ENCODE data around the gene DLG2. TPM values are rescaled to one million over a fixed set of nuclear protein-coding genes. Genes with fewer than 3 reads are reported as not detected.

The DLG2 gene
- total RNA-seq, 1 donor from 2014 or later: 1.8 TPM

DNA sequence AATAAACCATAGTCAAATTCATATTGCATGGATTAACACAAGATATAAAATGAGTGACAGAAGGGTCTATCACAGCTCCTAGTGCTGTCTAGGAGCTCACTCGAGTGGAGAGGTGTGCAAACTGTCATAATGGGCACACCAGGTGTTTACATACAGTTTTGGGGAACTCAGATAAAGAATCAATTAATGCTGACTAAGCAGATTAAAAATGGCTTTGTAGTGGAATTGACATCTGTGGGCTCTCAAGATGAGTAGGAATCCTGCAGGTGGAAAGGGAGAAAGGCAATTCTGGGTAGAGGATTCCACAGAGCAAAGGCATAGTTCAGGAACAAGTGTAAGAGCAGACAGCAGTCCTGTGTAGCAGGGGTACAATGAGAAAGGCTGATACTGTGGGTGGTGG is 1844.8 kb downstream of the DLG2 start:
- Mint-ChIP-seq H3K9me3 (ENCODE audit: unreplicated experiment) (peaks cover 1% of the 10 kb centered on the region), H3K27me3 (ENCODE audit: low read depth, unreplicated experiment) (no peaks in the 10 kb centered on the region), H3K27ac (ENCODE audit: unreplicated experiment) (no peak overlapping the region), H3K36me3 (ENCODE audit: low read depth, unreplicated experiment) (no peaks in the 10 kb centered on the region), H3K4me1 (ENCODE audit: low read depth, unreplicated experiment) (peaks cover 7% of the 10 kb centered on the region), H3K4me3 (ENCODE audit: unreplicated experiment) (no peak overlapping the region)
- no peak overlapping the region for H2AFZ ChIP-seq (ENCODE audit: low read depth, low read length)
- no peak overlapping the region for H3K4me2 ChIP-seq (ENCODE audit: low read length)
- no peaks in the 10 kb centered on the region for H4K20me1 ChIP-seq (ENCODE audit: insufficient read depth, low read length)
- TF ChIP-seq EZH2 (IDR thresholded peaks at IDR 0.05; ENCODE audit: insufficient read depth, low read length): no peak
- TF ChIP-seq, protein P1, sequence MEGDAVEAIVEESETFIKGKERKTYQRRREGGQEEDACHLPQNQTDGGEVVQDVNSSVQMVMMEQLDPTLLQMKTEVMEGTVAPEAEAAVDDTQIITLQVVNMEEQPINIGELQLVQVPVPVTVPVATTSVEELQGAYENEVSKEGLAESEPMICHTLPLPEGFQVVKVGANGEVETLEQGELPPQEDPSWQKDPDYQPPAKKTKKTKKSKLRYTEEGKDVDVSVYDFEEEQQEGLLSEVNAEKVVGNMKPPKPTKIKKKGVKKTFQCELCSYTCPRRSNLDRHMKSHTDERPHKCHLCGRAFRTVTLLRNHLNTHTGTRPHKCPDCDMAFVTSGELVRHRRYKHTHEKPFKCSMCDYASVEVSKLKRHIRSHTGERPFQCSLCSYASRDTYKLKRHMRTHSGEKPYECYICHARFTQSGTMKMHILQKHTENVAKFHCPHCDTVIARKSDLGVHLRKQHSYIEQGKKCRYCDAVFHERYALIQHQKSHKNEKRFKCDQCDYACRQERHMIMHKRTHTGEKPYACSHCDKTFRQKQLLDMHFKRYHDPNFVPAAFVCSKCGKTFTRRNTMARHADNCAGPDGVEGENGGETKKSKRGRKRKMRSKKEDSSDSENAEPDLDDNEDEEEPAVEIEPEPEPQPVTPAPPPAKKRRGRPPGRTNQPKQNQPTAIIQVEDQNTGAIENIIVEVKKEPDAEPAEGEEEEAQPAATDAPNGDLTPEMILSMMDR (IDR thresholded peaks at IDR 0.05; ENCODE audit: insufficient read depth, low read depth, low read length): no peak
- no peak overlapping the region for H3K4me3 ChIP-seq (ENCODE audit: insufficient read depth, low read depth, low read length)
- H3K9ac ChIP-seq (ENCODE audit: low read length): no peak overlapping the region
- H3K79me2 ChIP-seq (ENCODE audit: insufficient read depth, low read length): no peaks in the 10 kb centered on the region
- no peaks in the 10 kb centered on the region for H3K4me1 ChIP-seq (ENCODE audit: insufficient read depth, low read length)
- DNase-seq (ENCODE audit: low read depth) (no peak), FAIRE-seq (no peak)
- H3K27ac ChIP-seq (ENCODE audit: low read depth, low read length): no peak overlapping the region
- no peaks in the 10 kb centered on the region for H3K27me3 ChIP-seq (ENCODE audit: insufficient read depth, low read length)
- no peaks in the 10 kb centered on the region for H3K9me3 ChIP-seq (ENCODE audit: insufficient read depth, low read depth, low read length)
- H3K36me3 ChIP-seq (ENCODE audit: insufficient read depth, low read length): no peaks in the 10 kb centered on the region

DNA sequence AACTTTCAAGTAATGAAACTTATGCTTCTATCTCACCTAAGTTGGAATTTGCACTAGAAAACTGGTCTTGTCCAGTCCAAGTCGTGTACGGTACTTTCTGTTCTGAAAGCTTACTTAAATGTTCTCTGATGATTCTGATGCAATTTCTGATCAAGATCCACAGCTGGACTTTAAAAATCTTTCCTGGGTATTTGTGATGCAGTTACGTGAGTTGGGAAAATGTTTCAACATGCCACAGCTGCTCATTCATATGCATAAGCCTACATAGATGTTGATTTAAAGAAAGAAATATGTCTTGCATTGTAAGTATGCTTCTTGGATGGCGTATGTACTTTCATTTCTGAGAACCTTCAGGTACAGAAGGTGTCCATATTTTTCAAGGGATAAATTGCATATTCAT is 1847.3 kb downstream of the DLG2 start:
- Mint-ChIP-seq H3K27ac (ENCODE audit: unreplicated experiment) (no peak overlapping the region), H3K4me1 (ENCODE audit: low read depth, unreplicated experiment) (peaks cover 7% of the 10 kb centered on the region), H3K4me3 (ENCODE audit: unreplicated experiment) (no peak overlapping the region), H3K36me3 (ENCODE audit: low read depth, unreplicated experiment) (no peaks in the 10 kb centered on the region), H3K9me3 (ENCODE audit: unreplicated experiment) (peaks cover 1% of the 10 kb centered on the region), H3K27me3 (ENCODE audit: low read depth, unreplicated experiment) (no peaks in the 10 kb centered on the region)
- Histone ChIP-seq H3K79me2 (ENCODE audit: insufficient read depth, low read length) (no peaks in the 10 kb centered on the region), H3K4me1 (ENCODE audit: insufficient read depth, low read length) (no peaks in the 10 kb centered on the region), H3K27me3 (ENCODE audit: insufficient read depth, low read length) (no peaks in the 10 kb centered on the region), H3K36me3 (ENCODE audit: insufficient read depth, low read length) (no peaks in the 10 kb centered on the region), H3K27ac (ENCODE audit: low read depth, low read length) (no peak overlapping the region), H3K4me2 (ENCODE audit: low read length) (no peak overlapping the region), H4K20me1 (ENCODE audit: insufficient read depth, low read length) (no peaks in the 10 kb centered on the region), H3K9me3 (ENCODE audit: insufficient read depth, low read depth, low read length) (no peaks in the 10 kb centered on the region), H2AFZ (ENCODE audit: low read depth, low read length) (no peak overlapping the region), H3K9ac (ENCODE audit: low read length) (no peak overlapping the region), H3K4me3 (ENCODE audit: insufficient read depth, low read depth, low read length) (no peak overlapping the region)
- DNase-seq (ENCODE audit: low read depth): no peak
- TF ChIP-seq, protein P1 (IDR thresholded peaks at IDR 0.05; ENCODE audit: insufficient read depth, low read depth, low read length): no peak
- TF ChIP-seq EZH2 (IDR thresholded peaks at IDR 0.05; ENCODE audit: insufficient read depth, low read length): no peak
- FAIRE-seq: no peak

DNA sequence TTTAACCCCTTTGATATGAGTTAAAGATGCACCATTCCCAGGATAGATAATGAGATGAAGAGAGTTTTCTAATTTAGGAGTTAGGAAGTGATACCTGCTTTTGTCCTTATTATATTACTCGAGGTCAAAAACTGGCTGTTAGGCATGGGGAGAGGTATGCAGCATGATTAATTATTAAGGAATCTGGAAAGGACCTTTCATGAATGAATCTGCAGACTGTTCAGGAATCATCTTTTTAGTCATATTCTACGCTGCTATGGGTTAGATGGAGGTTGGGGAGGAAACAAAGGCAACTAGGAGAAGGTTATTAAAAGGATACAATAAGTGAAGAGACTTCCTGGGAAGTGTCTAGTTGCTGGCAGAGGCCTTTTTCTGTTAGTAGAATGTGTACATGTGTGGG is 1848.5 kb downstream of the DLG2 start:
- Histone ChIP-seq H3K27ac (ENCODE audit: low read depth, low read length) (no peak overlapping the region), H3K4me1 (ENCODE audit: insufficient read depth, low read length) (peaks cover 4% of the 10 kb centered on the region), H3K4me3 (ENCODE audit: insufficient read depth, low read depth, low read length) (no peak overlapping the region), H3K9me3 (ENCODE audit: insufficient read depth, low read depth, low read length) (no peaks in the 10 kb centered on the region), H3K9ac (ENCODE audit: low read length) (no peak overlapping the region), H3K36me3 (ENCODE audit: insufficient read depth, low read length) (no peaks in the 10 kb centered on the region), H3K79me2 (ENCODE audit: insufficient read depth, low read length) (no peaks in the 10 kb centered on the region), H3K27me3 (ENCODE audit: insufficient read depth, low read length) (no peaks in the 10 kb centered on the region), H2AFZ (ENCODE audit: low read depth, low read length) (no peak overlapping the region), H3K4me2 (ENCODE audit: low read length) (no peak overlapping the region), H4K20me1 (ENCODE audit: insufficient read depth, low read length) (no peaks in the 10 kb centered on the region)
- Mint-ChIP-seq H3K4me3 (ENCODE audit: unreplicated experiment) (no peak overlapping the region), H3K36me3 (ENCODE audit: low read depth, unreplicated experiment) (no peaks in the 10 kb centered on the region), H3K27me3 (ENCODE audit: low read depth, unreplicated experiment) (no peaks in the 10 kb centered on the region), H3K4me1 (ENCODE audit: low read depth, unreplicated experiment) (peaks cover 7% of the 10 kb centered on the region), H3K27ac (ENCODE audit: unreplicated experiment) (no peak overlapping the region), H3K9me3 (ENCODE audit: unreplicated experiment) (peaks cover 1% of the 10 kb centered on the region)
- TF ChIP-seq, protein P1 (IDR thresholded peaks at IDR 0.05; ENCODE audit: insufficient read depth, low read depth, low read length): no peak
- TF ChIP-seq EZH2 (IDR thresholded peaks at IDR 0.05; ENCODE audit: insufficient read depth, low read length): no peak
- DNase-seq (ENCODE audit: low read depth) (no peak), FAIRE-seq (no peak)
